Measurements from ENCODE around the gene SLC30A7.

GRCh38 chr1:100995198-100995988 is 99.5 kb downstream of the SLC30A7 start:
- no peak for TF ChIP-seq CTCF (IDR thresholded peaks at IDR 0.05; ENCODE audit: low read depth, low read length)
- TF ChIP-seq EZH2phosphoT487 (IDR thresholded peaks at IDR 0.05; ENCODE audit: low read depth) = no peak
